ENCODE measurements around the gene IL4.
"Not testable (repeated sequence)": the region's sequence is repeated elsewhere in the genome, so short reads cannot be mapped to it uniquely, and the experiment has no call there.

IL4 gene

DNA sequence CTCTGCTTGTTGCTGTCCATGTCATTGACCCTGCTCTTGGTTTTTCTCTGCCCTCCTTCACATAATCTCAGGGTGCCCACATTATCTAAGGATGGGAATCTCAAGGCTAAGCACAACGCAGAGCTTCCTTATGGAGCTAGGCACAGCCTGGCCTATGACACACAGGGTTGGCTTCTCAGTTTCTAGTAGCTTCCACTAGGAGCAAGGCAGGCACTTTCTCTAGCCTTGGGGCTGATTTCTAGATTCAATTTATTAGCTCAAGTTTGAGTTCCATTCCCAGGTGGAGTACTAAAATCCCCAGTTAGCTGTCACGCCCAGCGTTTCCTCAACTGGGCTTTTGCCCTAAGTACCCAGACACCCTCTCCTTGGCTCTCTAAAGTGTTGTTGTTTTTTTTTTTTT lies 12.4 kb downstream of the IL4 start:
- H3K4me3 ChIP-seq (ENCODE audit: control insufficient read depth, low read depth, low read length), result no peak overlapping the region
- DNase-seq (ENCODE audit: low read depth), result no peak
- TF ChIP-seq CTCF (conservative IDR thresholded peaks at IDR 0.05; ENCODE audit: control insufficient read depth, insufficient read depth, low read depth, low read length), result no peak

- DNase-seq (ENCODE audit: low read depth), result no peak
- TF ChIP-seq CTCF (conservative IDR thresholded peaks at IDR 0.05; ENCODE audit: control insufficient read depth, insufficient read depth, low read depth, low read length), result no peak
- H3K4me3 ChIP-seq (ENCODE audit: control insufficient read depth, low read depth, low read length), result no peak overlapping the region
Observed at GRCh38 chr5:132687995-132688394, 14.2 kb downstream of the IL4 start.

DNA sequence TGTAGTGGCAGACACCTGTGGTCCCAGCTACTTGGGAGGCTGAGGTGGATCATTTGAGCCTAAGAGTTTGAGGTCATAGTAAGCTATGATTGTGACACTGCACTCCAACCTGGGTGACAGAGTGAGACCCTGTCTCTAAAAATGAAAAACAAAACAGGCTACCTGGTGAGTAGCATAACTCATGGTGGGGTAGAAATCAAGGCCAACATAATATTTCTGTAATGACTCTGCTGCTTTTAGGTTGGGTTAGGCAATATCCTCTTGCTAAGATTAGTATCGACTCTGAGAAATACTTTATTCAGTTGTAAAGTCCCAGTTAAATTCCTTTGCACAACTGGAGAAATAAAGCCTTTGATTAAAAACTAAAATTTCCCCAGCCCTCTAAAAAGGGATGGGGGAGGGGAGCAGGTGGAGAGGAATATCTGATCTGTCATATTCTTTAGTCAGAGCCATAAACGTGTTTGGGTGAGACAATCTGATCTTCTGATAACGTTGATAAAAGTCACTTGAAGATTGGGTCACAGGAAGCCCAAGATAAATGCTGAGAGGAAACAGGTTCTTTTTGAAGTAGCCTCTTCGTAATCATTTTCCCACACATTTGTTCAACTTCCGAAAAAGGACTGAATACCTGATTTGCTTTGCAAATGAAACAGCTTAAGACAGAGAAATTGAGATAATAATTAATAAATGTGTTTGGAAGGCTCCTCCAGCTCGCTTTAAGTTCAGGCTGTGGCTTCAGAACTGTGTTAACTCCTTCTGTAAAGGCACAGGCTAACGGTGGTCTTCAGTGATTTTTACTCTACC lies 14.9 kb downstream of the IL4 start:
- no peak overlapping the region for H3K4me3 ChIP-seq (ENCODE audit: control insufficient read depth, low read depth, low read length)
- no peak for DNase-seq (ENCODE audit: low read depth)

DNA sequence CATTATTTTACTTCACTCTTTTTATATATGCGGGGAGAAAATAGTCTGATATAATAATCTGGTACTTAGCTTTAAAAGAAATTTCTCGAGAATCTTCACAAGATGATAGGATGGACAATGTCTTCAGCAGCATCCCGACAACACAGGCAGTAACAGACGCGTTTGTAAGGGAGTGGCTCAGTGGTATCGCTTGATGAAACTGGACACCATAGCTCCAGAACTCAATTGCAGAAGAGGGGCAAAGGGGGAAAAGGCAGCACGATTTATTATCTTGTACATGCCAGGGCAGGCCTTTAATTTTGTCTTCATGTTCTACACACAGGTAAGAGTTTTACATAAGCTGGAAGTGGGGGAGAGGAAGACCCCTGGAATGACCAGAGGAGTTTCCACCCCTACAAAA lies 15.7 kb downstream of the IL4 start:
- no peak for TF ChIP-seq CTCF (conservative IDR thresholded peaks at IDR 0.05; ENCODE audit: control insufficient read depth, insufficient read depth, low read depth, low read length)
- no peak overlapping the region for H3K4me3 ChIP-seq (ENCODE audit: control insufficient read depth, low read depth, low read length)
- no peak for DNase-seq (ENCODE audit: low read depth)

More for the DNA sequence above, 14.9 kb downstream of the IL4 start:
- TF ChIP-seq CTCF (conservative IDR thresholded peaks at IDR 0.05; ENCODE audit: control insufficient read depth, insufficient read depth, low read depth, low read length), result no peak

GRCh38 chr5:132690156-132690555 lies 16.4 kb downstream of the IL4 start:
- H3K4me3 ChIP-seq (ENCODE audit: control insufficient read depth, low read depth, low read length), result no peak overlapping the region
- no peak for DNase-seq (ENCODE audit: low read depth)
- TF ChIP-seq CTCF (conservative IDR thresholded peaks at IDR 0.05; ENCODE audit: control insufficient read depth, insufficient read depth, low read depth, low read length), result no peak

DNA sequence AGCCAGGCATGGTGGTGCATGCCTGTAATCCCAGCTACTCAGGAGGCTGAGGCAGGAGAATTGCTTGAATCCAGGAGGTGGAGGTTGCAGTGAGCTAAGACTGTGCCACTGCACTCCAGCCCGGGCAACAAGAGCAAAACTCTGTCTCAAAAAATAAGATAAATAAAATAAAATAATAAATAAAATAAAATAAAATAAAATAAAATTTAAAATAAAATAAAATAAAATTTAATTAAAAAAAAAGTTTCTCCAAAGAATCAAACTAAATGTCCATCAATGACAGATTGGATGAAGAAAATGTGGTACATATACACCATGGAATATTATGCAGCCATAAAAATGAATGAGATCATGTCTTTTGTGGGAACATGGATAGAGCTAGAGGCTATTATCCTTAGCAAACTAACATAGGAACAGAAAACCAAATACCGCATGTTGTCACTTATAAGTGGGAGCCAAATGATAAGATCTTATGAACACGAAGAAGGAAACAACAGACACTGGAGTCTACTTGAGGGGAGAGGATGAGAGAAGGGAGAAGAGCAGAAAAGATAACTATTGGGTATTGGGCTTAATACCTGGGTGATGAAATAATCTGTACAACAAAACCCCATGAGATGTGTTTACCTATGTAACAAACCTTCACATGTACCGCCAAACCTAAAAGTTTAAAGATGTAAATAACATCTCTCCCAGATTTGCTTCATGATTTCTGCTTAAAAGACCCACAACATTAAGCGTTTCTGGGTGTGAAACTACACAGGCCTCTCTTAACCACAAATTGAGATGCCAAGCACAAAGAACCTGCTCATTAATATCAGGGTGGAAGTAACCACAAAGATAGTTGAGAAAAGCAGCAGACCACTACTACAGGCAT lies 18.2 kb downstream of the IL4 start:
- DNase-seq (ENCODE audit: low read depth); H3K4me3 ChIP-seq (ENCODE audit: control insufficient read depth, low read depth, low read length): not testable (repeated sequence)

GRCh38 chr5:132692632-132692967 lies 18.8 kb downstream of the IL4 start:
- no peak overlapping the region for H3K4me3 ChIP-seq (ENCODE audit: control insufficient read depth, low read depth, low read length)
- no peak for TF ChIP-seq CTCF (conservative IDR thresholded peaks at IDR 0.05; ENCODE audit: control insufficient read depth, insufficient read depth, low read depth, low read length)
- DNase-seq (ENCODE audit: low read depth), result no peak
